GM21381 (cell line): Measurements from ENCODE around the gene DOK6.
"Not testable (repeated sequence)": the region's sequence is repeated elsewhere in the genome, so short reads cannot be mapped to it uniquely, and the experiment has no call there.

Source experiments
- ATAC-seq: cut with Tn5 transposase; IDR thresholded peaks from one replicate; pipeline ENCODE4 v1.9.1; 2021; ENCODE audit warnings: mild to moderate bottlenecking, moderate library complexity; ENCODE audit not compliant: unreplicated experiment

DOK6 gene

GRCh38 chr18:69786427-69786826 lies 385.7 kb downstream of the DOK6 start:
- ATAC-seq = no peak

DNA sequence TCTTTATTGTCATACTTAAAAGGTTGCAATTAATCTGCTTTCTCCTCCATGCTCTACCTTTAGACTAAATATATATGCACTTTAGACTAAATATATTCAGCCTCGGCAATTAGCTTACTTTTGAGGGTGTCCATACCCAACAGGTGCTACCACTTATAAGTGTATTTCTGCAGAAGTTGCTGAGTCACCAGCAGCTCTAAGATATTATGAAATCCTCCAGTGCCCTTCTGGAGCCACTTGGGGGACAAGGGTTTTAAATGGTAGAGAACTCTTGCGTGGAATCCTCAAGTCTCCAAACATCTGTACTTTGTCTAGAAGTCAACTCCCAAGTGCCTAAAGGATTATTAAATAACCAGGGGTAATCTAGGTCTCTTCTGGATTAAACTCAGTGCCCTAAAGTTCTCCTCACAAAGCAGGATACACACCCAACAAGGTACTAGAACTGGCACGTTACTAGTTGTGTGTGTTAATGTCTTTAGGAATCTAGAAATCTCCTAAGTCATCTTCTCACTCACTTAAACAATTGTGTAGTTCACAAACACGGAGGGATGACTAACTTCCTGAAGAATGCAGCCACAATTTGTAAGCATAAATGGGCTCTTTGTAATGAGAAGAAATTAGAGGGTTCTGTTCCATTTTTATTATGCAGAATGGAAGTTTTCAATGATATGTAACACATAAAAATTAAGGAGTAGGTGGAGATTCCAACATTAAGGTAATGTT lies 387.3 kb downstream of the DOK6 start:
- ATAC-seq = no peak

DNA sequence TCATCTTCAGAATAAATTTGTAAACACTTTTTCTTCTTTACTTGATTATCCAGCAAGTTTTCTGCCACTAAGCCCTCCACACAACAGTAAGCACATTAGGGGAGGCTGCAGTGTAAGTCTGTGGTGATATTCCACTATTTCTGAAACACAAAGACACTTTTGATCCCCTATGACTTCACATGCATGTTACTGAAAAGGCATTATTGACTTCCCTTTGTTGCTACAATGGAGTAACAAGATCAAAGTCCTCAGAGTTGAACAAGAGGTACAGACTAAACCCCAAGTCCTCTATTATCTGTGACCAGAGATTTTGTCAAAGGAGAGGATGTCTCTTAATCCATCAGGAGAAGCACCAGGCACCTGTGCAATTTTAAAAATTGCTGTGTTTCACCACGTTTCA lies 389.1 kb downstream of the DOK6 start:
- ATAC-seq = no peak

DNA sequence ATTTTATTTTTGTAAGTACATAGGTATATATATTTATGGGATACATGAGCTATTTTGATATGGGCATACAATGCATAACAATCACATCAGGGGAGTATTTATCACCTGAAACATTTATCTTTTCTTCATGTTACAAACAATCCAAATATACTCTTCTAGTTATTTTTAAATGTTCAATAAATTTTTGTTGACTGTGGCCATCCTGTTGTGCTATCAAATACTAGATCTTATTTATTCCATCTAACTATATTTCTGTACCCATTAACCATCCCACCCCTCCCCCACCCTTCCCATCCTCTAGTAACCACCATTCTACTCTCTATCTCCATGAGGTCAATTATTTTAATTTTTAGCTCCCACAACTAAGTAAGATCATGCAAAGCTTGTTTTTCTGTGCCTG lies 390.0 kb downstream of the DOK6 start:
- no peak for ATAC-seq

DNA sequence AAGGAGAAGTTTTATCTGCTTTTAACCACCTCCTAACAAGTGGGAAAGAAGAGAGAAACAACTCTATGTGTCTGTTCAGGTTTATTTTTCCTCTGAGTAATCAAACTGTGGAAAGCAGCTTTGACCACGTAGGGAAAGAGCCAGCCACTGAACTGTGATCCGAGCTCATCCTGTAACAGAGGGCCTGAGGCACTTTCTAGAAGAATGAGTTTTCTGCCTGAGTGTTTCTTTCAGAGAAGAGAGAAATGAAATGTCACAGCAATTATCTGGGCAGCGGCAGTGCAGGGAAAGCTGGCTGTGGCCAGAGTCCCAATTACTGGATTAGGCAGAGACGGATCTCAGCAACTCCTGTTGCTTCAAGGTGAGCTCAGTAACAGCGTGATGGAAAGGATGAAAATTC lies 395.1 kb downstream of the DOK6 start:
- ATAC-seq = no peak

DNA sequence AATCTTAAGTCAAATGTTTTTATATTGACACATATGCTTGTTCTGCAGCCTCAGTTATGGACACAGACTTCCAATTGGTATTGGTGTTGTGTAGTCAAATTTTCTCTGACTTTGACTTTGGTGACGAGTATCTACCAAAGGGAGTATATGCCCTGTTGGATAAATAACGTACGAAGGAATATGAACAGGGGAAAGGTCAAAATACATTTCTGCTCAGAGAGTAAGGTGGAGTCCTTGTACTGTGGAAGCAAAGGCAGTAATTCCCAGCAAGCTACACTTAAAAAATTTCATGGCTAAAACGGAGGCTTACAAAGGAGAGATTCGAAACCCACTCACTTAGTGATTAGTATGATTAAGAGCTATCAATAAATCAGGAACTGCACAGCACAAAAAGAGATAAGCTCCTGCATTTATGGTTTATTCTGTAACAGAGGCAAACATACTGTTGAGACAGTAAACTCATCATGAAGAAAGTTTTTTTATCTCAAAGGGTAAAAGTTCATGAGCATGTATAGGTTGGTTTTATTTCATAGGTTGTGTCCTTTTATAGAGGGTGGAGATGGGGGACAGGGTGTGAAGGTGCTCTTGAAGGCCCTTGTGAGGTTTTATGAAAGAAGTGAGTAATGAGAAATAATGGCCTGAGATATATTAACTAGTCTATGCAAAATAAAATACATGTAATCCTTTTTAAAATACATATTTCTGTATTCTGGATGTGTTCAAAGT lies 404.3 kb downstream of the DOK6 start:
- no peak for ATAC-seq

DNA sequence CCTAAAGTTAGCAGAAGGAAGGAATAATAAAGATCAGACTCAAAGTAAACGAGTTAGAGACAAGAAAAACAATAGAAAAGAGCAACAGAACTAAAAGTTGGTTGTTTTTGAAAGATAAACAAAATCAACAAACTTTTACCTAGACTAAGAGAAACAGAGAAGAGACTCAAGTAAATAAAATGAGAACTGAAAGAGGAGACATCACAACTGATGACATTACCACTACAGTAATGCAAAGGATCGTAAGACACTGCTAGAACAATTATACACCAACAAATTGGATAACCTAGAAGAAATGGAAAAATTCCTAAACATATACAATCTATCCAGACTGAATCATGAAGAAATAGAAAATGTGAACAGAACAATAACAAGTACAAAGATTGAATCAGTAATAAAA lies 407.7 kb downstream of the DOK6 start:
- ATAC-seq = no peak

DNA sequence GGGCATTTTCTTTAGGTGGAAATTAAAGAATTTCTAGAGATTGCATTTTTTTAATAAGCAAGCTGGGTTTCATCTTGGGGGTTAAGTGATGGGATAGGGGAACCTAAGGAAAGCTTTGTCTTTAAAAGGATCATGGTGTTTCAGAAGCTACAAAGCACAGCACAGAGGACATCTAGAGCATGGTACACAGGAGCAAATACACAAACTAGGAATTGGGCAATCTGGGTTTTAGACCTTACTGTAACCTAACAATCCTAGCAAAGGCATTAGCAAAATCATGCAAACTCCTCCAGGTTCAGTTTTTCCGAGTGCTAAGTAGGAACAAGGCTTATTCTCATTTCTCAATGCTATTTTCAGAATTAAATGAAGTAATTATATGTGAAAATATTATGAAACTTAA lies 412.9 kb downstream of the DOK6 start:
- ATAC-seq = no peak

DNA sequence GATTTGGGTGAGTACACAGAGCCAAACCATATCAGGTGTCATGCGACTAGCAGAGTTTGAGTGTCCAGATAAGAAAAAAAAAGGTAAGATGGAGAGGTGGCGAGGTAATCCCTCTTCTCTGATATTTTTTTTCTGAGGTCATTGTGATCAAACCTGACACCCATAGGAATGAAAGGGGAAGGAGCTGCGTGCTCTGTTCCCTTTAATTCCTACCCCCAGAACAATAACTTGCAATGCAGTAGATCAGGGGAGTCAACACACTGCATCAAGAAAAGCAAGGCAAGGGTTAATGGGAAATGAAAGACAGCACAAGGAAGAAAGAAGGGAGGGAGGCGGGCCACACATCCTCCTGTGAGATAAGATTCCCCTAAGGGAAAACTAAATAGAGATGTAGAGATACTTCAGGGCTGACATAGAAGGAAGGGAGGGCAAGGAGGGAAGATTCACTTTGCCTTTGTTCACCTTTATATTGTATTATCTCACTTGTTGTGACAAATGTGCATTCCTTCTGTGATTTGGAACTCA lies 414.2 kb downstream of the DOK6 start:
- ATAC-seq = no peak

DNA sequence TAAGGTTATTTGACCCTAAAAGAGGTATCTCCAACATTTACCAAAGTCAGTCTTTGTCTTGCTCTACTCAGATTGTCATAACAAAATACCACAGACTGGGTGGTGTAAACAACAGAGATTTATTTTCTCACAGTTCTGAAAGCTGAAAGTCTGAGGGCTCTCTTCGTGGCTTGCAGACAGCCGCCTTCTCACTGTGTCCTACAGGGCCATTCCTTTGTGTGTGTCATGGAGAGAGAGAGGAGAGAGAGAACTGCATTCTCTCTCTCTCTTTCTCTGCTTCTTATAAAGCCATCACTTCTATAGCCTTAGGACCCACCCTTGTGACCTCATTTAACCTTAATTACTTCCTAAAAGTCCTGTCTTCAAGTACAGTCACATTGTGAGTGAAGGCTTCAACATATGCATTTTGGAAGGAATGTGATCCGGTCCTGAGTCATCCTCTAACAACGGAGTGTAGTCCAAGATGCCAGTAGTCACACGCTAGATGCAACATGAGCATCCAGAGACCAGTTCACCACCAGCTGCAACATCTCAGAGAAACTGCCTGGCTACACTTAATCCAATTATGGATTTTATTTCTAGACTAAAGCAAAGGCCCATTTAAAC lies 416.8 kb downstream of the DOK6 start:
- ATAC-seq = no peak

GRCh38 chr18:69819460-69819859 lies 418.8 kb downstream of the DOK6 start:
- ATAC-seq = no peak

DNA sequence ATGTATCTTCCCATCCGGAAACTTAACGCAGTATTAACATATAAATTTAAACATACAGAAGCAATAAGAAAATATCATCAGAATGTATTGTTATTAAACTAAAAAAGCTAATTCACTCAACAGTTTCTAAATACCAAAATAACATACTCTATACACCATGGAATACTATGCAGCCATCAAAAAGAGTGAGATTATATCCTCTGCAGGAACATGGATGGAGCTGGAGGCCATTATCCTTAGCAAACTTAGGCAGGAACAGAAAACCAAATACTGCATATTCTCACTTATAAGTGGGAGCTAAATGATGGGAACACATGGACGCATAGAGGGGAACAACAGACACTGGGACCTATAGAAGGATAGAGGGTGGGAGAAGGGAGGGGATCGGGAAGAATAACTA lies 419.9 kb downstream of the DOK6 start:
- ATAC-seq = no peak

DNA sequence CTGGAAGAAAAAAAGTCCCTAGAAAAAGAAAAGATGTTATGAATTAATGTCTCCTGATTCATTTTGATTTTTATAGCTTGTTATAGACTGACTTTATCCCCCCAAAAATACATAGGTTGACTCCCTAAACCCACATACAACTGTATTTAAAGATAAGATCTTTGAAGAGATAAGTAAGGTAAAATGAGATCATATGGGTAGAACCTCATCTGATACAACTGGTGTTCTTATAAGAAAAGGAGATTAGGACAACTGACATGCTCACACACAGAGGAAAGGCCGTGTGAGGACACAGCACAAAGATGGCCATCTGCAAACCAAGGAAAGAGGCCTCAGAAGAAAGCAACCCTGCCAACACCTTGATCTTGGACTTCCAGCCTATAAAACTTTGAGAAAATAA lies 429.5 kb downstream of the DOK6 start:
- ATAC-seq = no peak

DNA sequence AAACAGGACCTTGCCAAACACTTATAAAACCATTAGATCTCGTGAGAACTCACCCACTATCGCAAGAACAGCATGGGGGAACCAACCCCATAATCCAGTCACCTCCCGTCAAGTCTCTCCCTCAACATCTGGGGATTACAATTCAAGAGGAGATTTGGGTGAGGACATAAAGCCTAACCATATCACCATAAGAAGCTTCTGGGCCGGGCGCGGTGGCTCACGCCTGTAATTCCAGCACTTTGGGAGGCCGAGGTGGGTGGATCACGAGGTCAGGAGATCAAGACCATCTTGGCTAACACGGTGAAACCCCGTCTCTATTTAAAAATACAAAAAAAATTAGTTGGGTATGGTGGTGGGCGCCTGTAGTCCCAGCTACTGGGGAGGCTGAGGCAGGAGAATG lies 434.3 kb downstream of the DOK6 start:
- not testable (repeated sequence) for ATAC-seq

DNA sequence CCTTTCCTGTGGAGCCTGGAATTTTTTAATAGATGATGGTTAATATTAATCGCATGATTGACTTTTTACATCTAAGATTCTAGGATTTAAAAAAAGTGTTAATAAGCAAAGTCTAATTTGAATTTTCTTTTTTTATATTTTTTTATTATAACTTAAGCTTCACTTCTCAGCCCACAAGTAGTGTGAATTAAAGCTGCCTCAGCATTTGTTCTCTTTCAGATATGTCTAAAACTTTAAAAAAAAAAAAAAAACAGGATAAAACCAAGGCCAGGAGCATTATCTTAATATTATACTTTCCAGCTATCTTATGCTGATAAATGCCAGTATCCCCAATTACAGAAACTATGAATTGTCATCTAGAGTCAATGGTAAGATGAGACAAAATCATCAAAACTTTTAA lies 437.3 kb downstream of the DOK6 start:
- no peak for ATAC-seq

GRCh38 chr18:69838620-69839411 lies 438.1 kb downstream of the DOK6 start:
- no peak for ATAC-seq

- ATAC-seq = no peak
These were observed 438.8 kb downstream of the DOK6 start for GRCh38 chr18:69839497-69839896.

GRCh38 chr18:69840001-69840400 lies 439.3 kb downstream of the DOK6 start:
- ATAC-seq = no peak

DNA sequence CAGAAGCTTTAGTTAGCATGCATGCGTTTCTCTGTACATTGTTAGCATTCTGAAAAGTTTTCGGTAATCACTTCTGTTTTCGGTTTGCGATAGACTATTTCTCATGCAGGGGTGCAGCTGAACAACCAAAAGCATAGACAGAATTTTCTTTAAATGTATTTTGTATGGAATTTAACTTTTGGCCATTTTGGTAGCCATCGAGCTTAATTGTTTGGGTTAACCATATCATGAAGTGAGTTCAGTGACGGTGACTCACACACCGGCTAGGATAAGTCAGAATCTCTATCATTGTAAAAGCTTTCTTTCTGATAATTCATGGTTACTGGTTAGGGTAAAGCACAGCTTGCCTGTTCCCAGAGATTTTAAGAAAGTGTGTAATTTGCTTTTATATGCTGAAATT lies 439.8 kb downstream of the DOK6 start:
- no peak for ATAC-seq

- ATAC-seq = no peak
These were observed 440.4 kb downstream of the DOK6 start for GRCh38 chr18:69841117-69841516.

GRCh38 chr18:69843015-69843414 lies 442.3 kb downstream of the DOK6 start:
- no peak for ATAC-seq
